ENCODE results near the gene GRK5. TPM values are rescaled to one million over a fixed set of nuclear protein-coding genes. Genes with fewer than 3 reads are reported as not detected.

Gene GRK5
- total and polyA plus RNA-seq, 7 donors = 7.9 to 32.4 (median 19.8) TPM

GRCh38 chr10:119386666-119387065 is 179.3 kb downstream of the GRK5 start:
- Histone ChIP-seq H3K36me3 (no peaks in the 10 kb centered on the region), H3K27ac (no peak overlapping the region), H3K4me3 (no peak overlapping the region), H3K9me3 (no peaks in the 10 kb centered on the region), H3K27me3 (no peaks in the 10 kb centered on the region), H3K4me1 (peaks cover 0 to 9% (median 3%) of the 10 kb centered on the region in 4 donors)
- whole genome bisulfite sequencing, 2 donors = 96% methylated on average over 15 of the region's 15 CpGs
- no peak for DNase-seq
- intact Hi-C loops (cut with DNase I) = no loop called here
- no peak for TF ChIP-seq CTCF (IDR thresholded peaks at IDR 0.05)
- TF ChIP-seq EP300 (IDR thresholded peaks at IDR 0.05) = no peak
- TF ChIP-seq POLR2AphosphoS5 (IDR thresholded peaks at IDR 0.05) = no peak

GRCh38 chr10:119388849-119389345 is 181.5 kb downstream of the GRK5 start:
- no peak for DNase-seq
- Histone ChIP-seq H3K9me3 (no peaks in the 10 kb centered on the region), H3K4me3 (no peak overlapping the region), H3K36me3 (no peaks in the 10 kb centered on the region), H3K27me3 (no peaks in the 10 kb centered on the region), H3K27ac (no peak overlapping the region), H3K4me1 (peaks cover 0 to 22% (median 8%) of the 10 kb centered on the region in 4 donors)
- no peak for TF ChIP-seq POLR2A (IDR thresholded peaks at IDR 0.05)
- TF ChIP-seq CTCF (IDR thresholded peaks at IDR 0.05) = no peak
- no peak for TF ChIP-seq POLR2AphosphoS5 (IDR thresholded peaks at IDR 0.05)
- TF ChIP-seq EP300 (IDR thresholded peaks at IDR 0.05) = no peak
- intact Hi-C loops (cut with DNase I) = no loop called here
- 95 to 100% methylated on average over 1 of the region's 1 CpG for WGBS, 2 donors

- Histone ChIP-seq H3K4me1 (peaks cover 0 to 29% (median 8%) of the 10 kb centered on the region in 4 donors), H3K36me3 (peaks cover 0 to 2% (median 0%) of the 10 kb centered on the region in 4 donors), H3K27ac (peak overlapping the region in 3 of 4 donors; percentile 19 to 41 (median 21)), H3K9me3 (no peaks in the 10 kb centered on the region), H3K4me3 (no peak overlapping the region), H3K27me3 (no peaks in the 10 kb centered on the region)
- 85 to 89% methylated on average over 18 of the region's 18 CpGs for WGBS, 2 donors
- no peak for TF ChIP-seq EP300 (IDR thresholded peaks at IDR 0.05)
- TF ChIP-seq POLR2AphosphoS5 (IDR thresholded peaks at IDR 0.05) = peak in 1 of 4 donors; percentile 55
- intact Hi-C loops (cut with DNase I) = no loop called here
- no peak for DNase-seq
Observed at GRCh38 chr10:119391440-119392251, 184.3 kb downstream of the GRK5 start.

- no peak for DNase-seq
- TF ChIP-seq POLR2A (IDR thresholded peaks at IDR 0.05) (no peak), CTCF (IDR thresholded peaks at IDR 0.05) (no peak), POLR2AphosphoS5 (IDR thresholded peaks at IDR 0.05) (no peak), EP300 (IDR thresholded peaks at IDR 0.05) (no peak)
- no peak overlapping the region for H3K4me3 ChIP-seq
- H3K9me3 ChIP-seq = no peaks in the 10 kb centered on the region
- peaks cover 0 to 15% (median 0%) of the 10 kb centered on the region in 4 donors for H3K36me3 ChIP-seq
- peaks cover 0 to 29% (median 8%) of the 10 kb centered on the region in 4 donors for H3K4me1 ChIP-seq
- no peak overlapping the region for H3K27ac ChIP-seq
- intact Hi-C loops (cut with DNase I) = no loop called here
- 79 to 89% methylated on average over 13 of the region's 13 CpGs for WGBS, 2 donors
- no peaks in the 10 kb centered on the region for H3K27me3 ChIP-seq
Observed at GRCh38 chr10:119393019-119393418, 185.6 kb downstream of the GRK5 start.

GRCh38 chr10:119393421-119393820 is 186.1 kb downstream of the GRK5 start:
- Histone ChIP-seq H3K36me3 (peaks cover 0 to 15% (median 2%) of the 10 kb centered on the region in 4 donors), H3K27me3 (no peaks in the 10 kb centered on the region), H3K4me3 (no peak overlapping the region), H3K27ac (no peak overlapping the region), H3K4me1 (peaks cover 0 to 29% (median 8%) of the 10 kb centered on the region in 4 donors), H3K9me3 (no peaks in the 10 kb centered on the region)
- WGBS, 2 donors = 88 to 95% methylated on average over 11 of the region's 11 CpGs
- intact Hi-C loops (cut with DNase I) = no loop called here
- TF ChIP-seq EP300 (IDR thresholded peaks at IDR 0.05) (no peak), POLR2AphosphoS5 (IDR thresholded peaks at IDR 0.05) (no peak), CTCF (IDR thresholded peaks at IDR 0.05) (no peak)
- DNase-seq = no peak

Data from sigmoid colon (tissue), 7 donors.